ENCODE measurements around the gene PHKG2. TPM values are rescaled to one million over a fixed set of nuclear protein-coding genes. Genes with fewer than 3 reads are reported as not detected.
A peak's percentile ranks its signal among the peaks of the same experiment; 100 is the strongest.
"Not testable (repeated sequence)": the region's sequence is repeated elsewhere in the genome, so short reads cannot be mapped to it uniquely, and the experiment has no call there.

PHKG2 gene
- 3.7 TPM for total RNA-seq

GRCh38 chr16:30747799-30748633 is at the start of gene PHKG2:
TSS of gene PHKG2 (plus strand) at chr16:30748425. CDS start at chr16:30748821, 396 bp downstream.
- Histone ChIP-seq H3K27me3 (ENCODE audit: control insufficient read depth in 3 of 3, insufficient read depth in 3 of 3, low read length in 3 of 3) (no peaks in the 10 kb centered on the region), H3K4me1 (ENCODE audit: control insufficient read depth in 3 of 3, insufficient read depth in 3 of 3, low read length in 3 of 3) (peaks cover 6 to 7% (median 7%) of the 10 kb centered on the region in 3 donors), H3K9me3 (ENCODE audit: control insufficient read depth in 3 of 3, low read length in 3 of 3) (no peaks in the 10 kb centered on the region), H3K27ac (ENCODE audit: low read depth, low read length) (peak within 1 kb of the TSS; percentile 73), H3K36me3 (ENCODE audit: control insufficient read depth in 3 of 3, insufficient read depth in 3 of 3, low read length in 3 of 3) (peaks cover 13 to 22% (median 17%) of the 10 kb centered on the region in 3 donors), H3K4me3 (ENCODE audit: low read length in 3 of 3) (peak within 1 kb of the TSS; percentile 82 to 86 (median 85)), H3K9ac (ENCODE audit: low read depth in 1 of 3, low read length in 3 of 3) (peak within 1 kb of the TSS; percentile 62 to 78 (median 72))

- H3K36me3 ChIP-seq (ENCODE audit: control insufficient read depth in 3 of 3, insufficient read depth in 3 of 3, low read length in 3 of 3), result peaks cover 18 to 22% (median 18%) of the 10 kb centered on the region in 3 donors
- H3K4me3 ChIP-seq (ENCODE audit: low read length in 3 of 3), result peak within 1 kb of the TSS; percentile 82 to 98 (median 92)
- no peaks in the 10 kb centered on the region for H3K27me3 ChIP-seq (ENCODE audit: control insufficient read depth in 3 of 3, insufficient read depth in 3 of 3, low read length in 3 of 3)
- H3K4me1 ChIP-seq (ENCODE audit: control insufficient read depth in 3 of 3, insufficient read depth in 3 of 3, low read length in 3 of 3), result peaks cover 21 to 26% (median 23%) of the 10 kb centered on the region in 3 donors
- H3K9me3 ChIP-seq (ENCODE audit: control insufficient read depth in 3 of 3, low read length in 3 of 3), result no peaks in the 10 kb centered on the region
- peak within 1 kb of the TSS; percentile 100 for H3K27ac ChIP-seq (ENCODE audit: low read depth, low read length)
- peak within 1 kb of the TSS; percentile 92 to 99 (median 99) for H3K9ac ChIP-seq (ENCODE audit: low read depth in 1 of 3, low read length in 3 of 3)
These were observed 49.2 kb upstream of the PHKG2 start, which contains the start of gene SRCAP for GRCh38 chr16:30698816-30699614. TSS of gene SRCAP (plus strand) at chr16:30699171. CDS start at chr16:30700825, 1,654 bp downstream.

- peaks cover 21 to 26% (median 23%) of the 10 kb centered on the region in 3 donors for H3K4me1 ChIP-seq (ENCODE audit: control insufficient read depth in 3 of 3, insufficient read depth in 3 of 3, low read length in 3 of 3)
- peak overlapping the region; percentile 66 to 99 (median 99) for H3K9ac ChIP-seq (ENCODE audit: low read depth in 1 of 3, low read length in 3 of 3)
- H3K4me3 ChIP-seq (ENCODE audit: low read length in 3 of 3), result peak overlapping the region; percentile 82 to 98 (median 92)
- H3K27me3 ChIP-seq (ENCODE audit: control insufficient read depth in 3 of 3, insufficient read depth in 3 of 3, low read length in 3 of 3), result no peaks in the 10 kb centered on the region
- peaks cover 24 to 28% (median 25%) of the 10 kb centered on the region in 3 donors for H3K36me3 ChIP-seq (ENCODE audit: control insufficient read depth in 3 of 3, insufficient read depth in 3 of 3, low read length in 3 of 3)
- H3K9me3 ChIP-seq (ENCODE audit: control insufficient read depth in 3 of 3, low read length in 3 of 3), result no peaks in the 10 kb centered on the region
- H3K27ac ChIP-seq (ENCODE audit: low read depth, low read length), result peak overlapping the region; percentile 100
These were observed 48.6 kb upstream of the PHKG2 start for GRCh38 chr16:30699615-30700099.

- H3K27ac ChIP-seq (ENCODE audit: low read depth, low read length), result no peak overlapping the region
- H3K9ac ChIP-seq (ENCODE audit: low read depth in 1 of 3, low read length in 3 of 3), result peak overlapping the region in 1 of 3 donors; percentile 1
- no peak overlapping the region for H3K4me3 ChIP-seq (ENCODE audit: low read length in 3 of 3)
- H3K4me1 ChIP-seq (ENCODE audit: control insufficient read depth in 3 of 3, insufficient read depth in 3 of 3, low read length in 3 of 3), result peaks cover 21 to 26% (median 23%) of the 10 kb centered on the region in 3 donors
- H3K36me3 ChIP-seq (ENCODE audit: control insufficient read depth in 3 of 3, insufficient read depth in 3 of 3, low read length in 3 of 3), result peaks cover 30 to 33% (median 31%) of the 10 kb centered on the region in 3 donors
- H3K9me3 ChIP-seq (ENCODE audit: control insufficient read depth in 3 of 3, low read length in 3 of 3), result no peaks in the 10 kb centered on the region
- H3K27me3 ChIP-seq (ENCODE audit: control insufficient read depth in 3 of 3, insufficient read depth in 3 of 3, low read length in 3 of 3), result no peaks in the 10 kb centered on the region
These were observed 47.7 kb upstream of the PHKG2 start for GRCh38 chr16:30700491-30700890.

- Histone ChIP-seq H3K27me3 (ENCODE audit: control insufficient read depth in 3 of 3, insufficient read depth in 3 of 3, low read length in 3 of 3) (no peaks in the 10 kb centered on the region), H3K9me3 (ENCODE audit: control insufficient read depth in 3 of 3, low read length in 3 of 3) (no peaks in the 10 kb centered on the region), H3K9ac (ENCODE audit: low read depth in 1 of 3, low read length in 3 of 3) (peak overlapping the region in 1 of 3 donors; percentile 1), H3K27ac (ENCODE audit: low read depth, low read length) (no peak overlapping the region), H3K36me3 (ENCODE audit: control insufficient read depth in 3 of 3, insufficient read depth in 3 of 3, low read length in 3 of 3) (peaks cover 35 to 37% (median 35%) of the 10 kb centered on the region in 3 donors), H3K4me3 (ENCODE audit: low read length in 3 of 3) (no peak overlapping the region), H3K4me1 (ENCODE audit: control insufficient read depth in 3 of 3, insufficient read depth in 3 of 3, low read length in 3 of 3) (peaks cover 21 to 26% (median 23%) of the 10 kb centered on the region in 3 donors)
These were observed 47.3 kb upstream of the PHKG2 start for GRCh38 chr16:30700971-30701370.

- not testable (repeated sequence) for H3K27me3 ChIP-seq (ENCODE audit: control insufficient read depth in 3 of 3, insufficient read depth in 3 of 3, low read length in 3 of 3); H3K4me3 ChIP-seq (ENCODE audit: low read length in 3 of 3); H3K27ac ChIP-seq (ENCODE audit: low read depth, low read length); H3K9ac ChIP-seq (ENCODE audit: low read depth in 1 of 3, low read length in 3 of 3); H3K9me3 ChIP-seq (ENCODE audit: control insufficient read depth in 3 of 3, low read length in 3 of 3)
- peaks cover 55 to 58% (median 56%) of the 10 kb centered on the region in 3 donors for H3K36me3 ChIP-seq (ENCODE audit: control insufficient read depth in 3 of 3, insufficient read depth in 3 of 3, low read length in 3 of 3)
- peaks cover 15 to 19% (median 18%) of the 10 kb centered on the region in 3 donors for H3K4me1 ChIP-seq (ENCODE audit: control insufficient read depth in 3 of 3, insufficient read depth in 3 of 3, low read length in 3 of 3)
These were observed 45.2 kb upstream of the PHKG2 start for GRCh38 chr16:30703071-30703470.

GRCh38 chr16:30703971-30704370 is 44.3 kb upstream of the PHKG2 start:
- Histone ChIP-seq H3K27me3 (ENCODE audit: control insufficient read depth in 3 of 3, insufficient read depth in 3 of 3, low read length in 3 of 3) (no peaks in the 10 kb centered on the region), H3K36me3 (ENCODE audit: control insufficient read depth in 3 of 3, insufficient read depth in 3 of 3, low read length in 3 of 3) (peaks cover 64 to 67% (median 64%) of the 10 kb centered on the region in 3 donors), H3K9ac (ENCODE audit: low read depth in 1 of 3, low read length in 3 of 3) (no peak overlapping the region), H3K4me3 (ENCODE audit: low read length in 3 of 3) (no peak overlapping the region), H3K9me3 (ENCODE audit: control insufficient read depth in 3 of 3, low read length in 3 of 3) (no peaks in the 10 kb centered on the region), H3K4me1 (ENCODE audit: control insufficient read depth in 3 of 3, insufficient read depth in 3 of 3, low read length in 3 of 3) (peaks cover 15 to 19% (median 18%) of the 10 kb centered on the region in 3 donors), H3K27ac (ENCODE audit: low read depth, low read length) (no peak overlapping the region)

GRCh38 chr16:30706046-30706445 is 42.2 kb upstream of the PHKG2 start:
- Histone ChIP-seq H3K36me3 (ENCODE audit: control insufficient read depth in 3 of 3, insufficient read depth in 3 of 3, low read length in 3 of 3) (peaks cover 77 to 79% (median 79%) of the 10 kb centered on the region in 3 donors), H3K27ac (ENCODE audit: low read depth, low read length) (no peak overlapping the region)

GRCh38 chr16:30710971-30711370 is 37.3 kb upstream of the PHKG2 start:
- H3K9me3 ChIP-seq (ENCODE audit: control insufficient read depth in 3 of 3, low read length in 3 of 3), result no peaks in the 10 kb centered on the region
- no peak overlapping the region for H3K27ac ChIP-seq (ENCODE audit: low read depth, low read length)
- no peak overlapping the region for H3K4me3 ChIP-seq (ENCODE audit: low read length in 3 of 3)
- H3K27me3 ChIP-seq (ENCODE audit: control insufficient read depth in 3 of 3, insufficient read depth in 3 of 3, low read length in 3 of 3), result no peaks in the 10 kb centered on the region
- H3K4me1 ChIP-seq (ENCODE audit: control insufficient read depth in 3 of 3, insufficient read depth in 3 of 3, low read length in 3 of 3), result no peaks in the 10 kb centered on the region
- peaks cover 88 to 89% (median 89%) of the 10 kb centered on the region in 3 donors for H3K36me3 ChIP-seq (ENCODE audit: control insufficient read depth in 3 of 3, insufficient read depth in 3 of 3, low read length in 3 of 3)
- H3K9ac ChIP-seq (ENCODE audit: low read depth in 1 of 3, low read length in 3 of 3), result no peak overlapping the region

More at GRCh38 chr16:30706046-30706445, 42.2 kb upstream of the PHKG2 start:
- Histone ChIP-seq H3K9me3 (ENCODE audit: control insufficient read depth in 3 of 3, low read length in 3 of 3) (no peaks in the 10 kb centered on the region), H3K4me3 (ENCODE audit: low read length in 3 of 3) (no peak overlapping the region), H3K9ac (ENCODE audit: low read depth in 1 of 3, low read length in 3 of 3) (no peak overlapping the region), H3K27me3 (ENCODE audit: control insufficient read depth in 3 of 3, insufficient read depth in 3 of 3, low read length in 3 of 3) (no peaks in the 10 kb centered on the region), H3K4me1 (ENCODE audit: control insufficient read depth in 3 of 3, insufficient read depth in 3 of 3, low read length in 3 of 3) (peaks cover 0 to under 1% (median 0%) of the 10 kb centered on the region in 3 donors)
